H1 (cell line): ENCODE data around the gene GPC6. TPM values are rescaled to one million over a fixed set of nuclear protein-coding genes. Genes with fewer than 3 reads are reported as not detected.

Experiments used
- CTCF ChIA-PET: fragments of 300-600 bp; sonication (Branson Sonifier 250); formaldehyde crosslinking; loops from one replicate; lab custom pipeline; 2021; ENCODE audit not compliant: partially characterized antibody; lab: Charles Lee
- POLR2A ChIA-PET: fragments of 300-600 bp; sonication (Branson Sonifier 250); formaldehyde crosslinking; loops from one replicate; lab custom pipeline; 2021; ENCODE audit warnings: inconsistent platforms; ENCODE audit not compliant: partially characterized antibody; lab: Charles Lee
- DNase-seq, 2 experiments: peaks; one replicate each; pipeline versions ENCODE4 v3.0.0 to v3.0.0-alpha.2; 2010 to 2022; ENCODE audit warnings: low spot score in 2 of 2, low read depth in 1 of 2, mixed read lengths in 1 of 2
- FAIRE-seq: peaks from 2 replicates; lab custom pipeline; 2011; peaks lifted over from hg19 to GRCh38; lab: Jason Lieb, UNC
- H2AFZ ChIP-seq: 2 replicates; pipeline ENCODE4 v1.8.1; 2012; ENCODE audit warnings: low read length, inconsistent platforms
- H2AK5ac ChIP-seq: 2 replicates; pipeline ENCODE4 v1.6.1; 2013; ENCODE audit warnings: low read depth, low read length
- H2BK120ac ChIP-seq: replicated peaks from 2 replicates; pipeline ENCODE3; 2013; ENCODE audit warnings: low read depth, low read length, inconsistent platforms
- H2BK12ac ChIP-seq: 2 replicates; pipeline ENCODE4 v1.6.1; 2013; ENCODE audit warnings: low read depth, low read length
- H2BK15ac ChIP-seq: 2 replicates; pipeline ENCODE4 v1.6.1; 2013; ENCODE audit warnings: low read length
- H2BK20ac ChIP-seq: 2 replicates; pipeline ENCODE4 v1.6.1; 2013; ENCODE audit warnings: low read length
- H2BK5ac ChIP-seq: 2 replicates; pipeline ENCODE4 v1.6.1; 2013; ENCODE audit warnings: low read depth, low read length
- H3K14ac ChIP-seq: 2 replicates; pipeline ENCODE4 v1.6.1; 2013; ENCODE audit warnings: inconsistent platforms; ENCODE audit not compliant: insufficient read length
- H3K18ac ChIP-seq: 2 replicates; pipeline ENCODE4 v1.6.1; 2013; ENCODE audit warnings: low read length; ENCODE audit errors: extremely low read depth
- H3K23ac ChIP-seq: 2 replicates; pipeline ENCODE4 v1.6.1; 2013; ENCODE audit warnings: inconsistent platforms; ENCODE audit not compliant: insufficient read length
- H3K23me2 ChIP-seq: 2 replicates; pipeline ENCODE4 v1.6.1; 2013; ENCODE audit warnings: low read depth, low read length
- H3K27ac ChIP-seq: 2 replicates; pipeline ENCODE4 v1.6.1; 2011; ENCODE audit warnings: low read depth, low read length, inconsistent platforms
- H3K27me3 ChIP-seq, 4 experiments: replicated peaks in 1 of 4; 1 replicate in 1 of 4; 2 replicates in 3 of 4; pipeline versions ENCODE4 v1.6.1 to v1.8.1; 2011 to 2013; ENCODE audit warnings: low read length in 3 of 4, mild to moderate bottlenecking in 3 of 4, inconsistent platforms in 2 of 4, mixed read lengths in 2 of 4, moderate library complexity in 1 of 4; ENCODE audit not compliant: control insufficient read depth in 3 of 4, insufficient read depth in 3 of 4; ENCODE audit errors: extremely low read depth in 1 of 4
- H3K36me3 ChIP-seq, 4 experiments: 2 replicates each; pipeline versions ENCODE4 v1.6.1 to v1.8.1; 2011 to 2013; ENCODE audit warnings: mild to moderate bottlenecking in 4 of 4, low read length in 3 of 4, moderate library complexity in 2 of 4, control low read depth in 1 of 4, inconsistent platforms in 1 of 4; ENCODE audit not compliant: insufficient read depth in 4 of 4, control insufficient read depth in 2 of 4
- H3K4ac ChIP-seq: replicated peaks from 2 replicates; pipeline ENCODE3; 2013; ENCODE audit warnings: low read length, low read depth, mixed read lengths, inconsistent platforms; ENCODE audit not compliant: insufficient read length
- H3K4me1 ChIP-seq, 4 experiments: replicated peaks in 1 of 4; 1 replicate in 1 of 4; 2 replicates in 3 of 4; pipeline versions ENCODE4 v1.6.1 to v1.8.1; 2011 to 2013; ENCODE audit warnings: low read length in 3 of 4, inconsistent platforms in 2 of 4, mixed read lengths in 1 of 4; ENCODE audit not compliant: insufficient read depth in 4 of 4, control insufficient read depth in 3 of 4
- H3K4me2 ChIP-seq, 2 experiments: 2 replicates each; pipeline versions ENCODE4 v1.6.1 to v1.8.1; 2011 to 2013; ENCODE audit warnings: low read depth in 2 of 2, low read length in 2 of 2, control low read depth in 1 of 2, inconsistent platforms in 1 of 2, mild to moderate bottlenecking in 1 of 2; ENCODE audit not compliant: insufficient read depth in 1 of 2
- H3K4me3 ChIP-seq, 4 experiments: fragments of 200-600, 300-600 bp in 1 of 4; sonication (generic), shearing (Covaris generic), sonication (Bioruptor Twin) in 1 of 4; 2 replicates each; pipeline versions ENCODE4 v1.5.1 to v1.8.1; 2011 to 2016; ENCODE audit warnings: low read length in 4 of 4, low read depth in 3 of 4, control low read depth in 2 of 4, inconsistent platforms in 2 of 4, mild to moderate bottlenecking in 2 of 4, mixed read lengths in 1 of 4, moderate library complexity in 1 of 4; ENCODE audit not compliant: insufficient read depth in 2 of 4; ENCODE audit errors: extremely low read depth in 1 of 4
- H3K56ac ChIP-seq: replicated peaks from 2 replicates; pipeline ENCODE3; 2013; ENCODE audit warnings: low read depth, mild to moderate bottlenecking, mixed read lengths, low read length, inconsistent platforms; ENCODE audit not compliant: insufficient read length
- H3K79me1 ChIP-seq: 2 replicates; pipeline ENCODE4 v1.6.1; 2013; ENCODE audit warnings: low read depth, low read length, control low read depth
- H3K79me2 ChIP-seq, 2 experiments: 2 replicates each; pipeline versions ENCODE4 v1.6.1 to v1.8.1; 2012 to 2013; ENCODE audit warnings: low read length in 2 of 2, mild to moderate bottlenecking in 2 of 2, inconsistent platforms in 1 of 2; ENCODE audit not compliant: insufficient read depth in 2 of 2, control insufficient read depth in 1 of 2
- H3K9ac ChIP-seq, 4 experiments: replicated peaks in 1 of 4; 1 replicate in 1 of 4; 2 replicates in 3 of 4; pipeline versions ENCODE4 v1.6.1 to v1.8.1; 2011 to 2013; ENCODE audit warnings: low read depth in 3 of 4, low read length in 3 of 4, control low read depth in 2 of 4, mild to moderate bottlenecking in 2 of 4, moderate library complexity in 2 of 4, inconsistent platforms in 1 of 4; ENCODE audit errors: extremely low read depth in 1 of 4
- H3K9me3 ChIP-seq, 2 experiments: 2 replicates each; pipeline versions ENCODE4 v1.6.1 to v1.8.1; 2012 to 2013; ENCODE audit warnings: mild to moderate bottlenecking in 2 of 2, moderate library complexity in 2 of 2, control low read depth in 1 of 2, inconsistent platforms in 1 of 2, low read depth in 1 of 2, low read length in 1 of 2, mixed read lengths in 1 of 2; ENCODE audit not compliant: insufficient read depth in 2 of 2
- H4K20me1 ChIP-seq, 2 experiments: replicated peaks in 1 of 2; 2 replicates each; pipeline versions ENCODE3 to v1.8.1; 2011 to 2013; ENCODE audit warnings: inconsistent platforms in 2 of 2, low read length in 2 of 2, mild to moderate bottlenecking in 1 of 2; ENCODE audit not compliant: insufficient read depth in 2 of 2, control insufficient read depth in 1 of 2
- H4K5ac ChIP-seq: 2 replicates; pipeline ENCODE4 v1.6.1; 2013; ENCODE audit warnings: low read length, low read depth, mixed read lengths, inconsistent platforms; ENCODE audit not compliant: insufficient read length
- H4K8ac ChIP-seq: 2 replicates; pipeline ENCODE4 v1.8.0; 2013; ENCODE audit warnings: mild to moderate bottlenecking, moderate library complexity, low read length, inconsistent platforms; ENCODE audit not compliant: insufficient read depth; ENCODE audit errors: extremely low read depth
- H4K91ac ChIP-seq: replicated peaks from 2 replicates; pipeline ENCODE3; 2013; ENCODE audit warnings: low read length, mixed read lengths, inconsistent platforms; ENCODE audit not compliant: insufficient read length
- BRCA1 ChIP-seq: IDR thresholded peaks from 2 replicates; pipeline ENCODE4 v1.6.1; 2012; ENCODE audit warnings: low read depth, low read length, improper control_type of control experiment
- CEBPB ChIP-seq: IDR thresholded peaks from 2 replicates; pipeline ENCODE4 v1.6.1; 2012; ENCODE audit warnings: low read depth, low read length
- CHD2 ChIP-seq: IDR thresholded peaks from 2 replicates; pipeline ENCODE4 v1.6.1; 2012; ENCODE audit warnings: low read length, improper control_type of control experiment
- CREB1 ChIP-seq: IDR thresholded peaks from 2 replicates; pipeline ENCODE4 v1.6.1; 2012; ENCODE audit warnings: inconsistent platforms
- GTF2F1 ChIP-seq: IDR thresholded peaks from 2 replicates; pipeline ENCODE4 v1.6.1; 2012; ENCODE audit warnings: low read depth, low read length, improper control_type of control experiment, borderline replicate concordance
- JUND ChIP-seq: IDR thresholded peaks from 2 replicates; pipeline ENCODE4 v1.6.1; 2011; ENCODE audit warnings: mild to moderate bottlenecking, improper control_type of control experiment, low read length
- KDM1A ChIP-seq: fragments of 200-600, 300-600 bp; sonication (generic); IDR thresholded peaks from 2 replicates; pipeline ENCODE4 v1.7.1; 2016; ENCODE audit warnings: mild to moderate bottlenecking, low read length, borderline replicate concordance
- RAD21 ChIP-seq, 2 experiments: IDR thresholded peaks in 1 of 2; conservative IDR thresholded peaks in 1 of 2; 2 replicates each; pipeline ENCODE4 v1.6.1; 2011; ENCODE audit warnings: low read depth in 2 of 2, low read length in 2 of 2, improper control_type of control experiment in 1 of 2, inconsistent platforms in 1 of 2, mild to moderate bottlenecking in 1 of 2, moderate library complexity in 1 of 2
- TBP ChIP-seq: IDR thresholded peaks from 2 replicates; pipeline ENCODE4 v1.6.1; 2011; ENCODE audit warnings: low read depth, low read length, improper control_type of control experiment
- USF2 ChIP-seq: IDR thresholded peaks from 2 replicates; pipeline ENCODE4 v1.6.1; 2011; ENCODE audit warnings: low read length, improper control_type of control experiment
- ZNF274 ChIP-seq: IDR thresholded peaks from 2 replicates; pipeline ENCODE4 v1.7.0; 2012; ENCODE audit warnings: low read length, borderline replicate concordance; ENCODE audit errors: extremely low read depth
- WGBS, 2 experiments: shearing (Covaris generic) in 1 of 2; methylation state at CpG; one replicate each; pipeline versions ENCODE4 v1.1.6 to v1.1.7; 2013 to 2015; ENCODE audit warnings: low lambda C conversion rate in 2 of 2, mixed read lengths in 2 of 2, inconsistent platforms in 1 of 2, low coverage in 1 of 2, missing lambda C conversion rate in 1 of 2; ENCODE audit not compliant: insufficient replicate concordance in 2 of 2, insufficient coverage in 1 of 2, insufficient read length in 1 of 2; ENCODE audit errors: extremely low coverage in 1 of 2, missing lambda C conversion rate in 1 of 2; 5-methylcytosine and 5-hydroxymethylcytosine counted together
- polyA plus RNA-seq, 7 experiments: library from polyadenylated mRNA; depleted of rRNA in 3 of 7; stranded (reverse) in 5 of 7; unstranded in 2 of 7; fragments of >200 nt in 5 of 7; fragments of 200-250 nt in 2 of 7; gene quantifications; 1 replicate in 5 of 7; 2 replicates in 1 of 7; 4 replicates in 1 of 7; pipeline versions ENCODE4 v1.2.1 to v1.2.3, GENCODE V29; 2011 to 2013; ENCODE audit warnings: missing spikeins in 2 of 7, mixed read lengths in 2 of 7
- total RNA-seq: library from RNA; stranded (reverse); fragmentation: NEBNext Ultra II Directional; extraction: Animal tissue kit (Norgen Biotek cat#: 25700); gene quantifications from 2 replicates; pipeline ENCODE4 v1.2.1, GENCODE V29; 2021

The GPC6 gene
- total and polyA plus RNA-seq, 2 of the 8 experiments (the other 6 are each of a cell fraction or from before 2014, with no cell fraction given), result 5.4 to 12.0 TPM

GRCh38 chr13:94173312-94173854 lies 946.8 kb downstream of the GPC6 start:
- H3K27ac ChIP-seq, result no peak overlapping the region
- no peak overlapping the region for H3K9ac ChIP-seq
- H2BK5ac ChIP-seq, result no peak overlapping the region
- no peaks in the 10 kb centered on the region for H4K20me1 ChIP-seq
- no peaks in the 10 kb centered on the region for H3K23me2 ChIP-seq
- no peak overlapping the region for H3K18ac ChIP-seq
- no peak overlapping the region for H2BK15ac ChIP-seq
- no peak overlapping the region for H3K56ac ChIP-seq
- no peak for FAIRE-seq
- H3K4me2 ChIP-seq, result no peak overlapping the region
- H2AK5ac ChIP-seq, result no peak overlapping the region
- no peak for DNase-seq
- no peak overlapping the region for H4K8ac ChIP-seq
- H3K23ac ChIP-seq, result no peak overlapping the region
- POLR2A ChIA-PET, result no interaction called here
- H3K79me2 ChIP-seq, result no peaks in the 10 kb centered on the region
- no peak overlapping the region for H2BK20ac ChIP-seq
- no peaks in the 10 kb centered on the region for H3K79me1 ChIP-seq
- no peak overlapping the region for H2BK120ac ChIP-seq
- CTCF ChIA-PET, result interaction anchor here (0.9 to 1.9 kb wide), 3 partner anchors 9 to 19 kb away, joined by 3 to 7 read pairs (median 5); no protein-coding TSS in a partner anchor
- no peak overlapping the region for H4K91ac ChIP-seq
- H3K36me3 ChIP-seq, result no peaks in the 10 kb centered on the region
- 95% methylated on average over 4 of the region's 4 CpGs; no CpG with 5 or more reads in 1 of the 2 experiments for WGBS, 2 experiments
- H3K14ac ChIP-seq, result no peak overlapping the region
- no peak overlapping the region for H4K5ac ChIP-seq
- H3K4me1 ChIP-seq, result peaks cover 0 to 9% (median 4%) of the 10 kb centered on the region in 4 experiments; a peak in 3 of 7 replicates
- no peak overlapping the region for H2AFZ ChIP-seq
- H3K4ac ChIP-seq, result no peak overlapping the region
- TF ChIP-seq USF2 (no peak), KDM1A (no peak), RAD21 (IDR thresholded peaks at IDR 0.05 in 1 of 2, conservative IDR thresholded peaks at IDR 0.05 in 1 of 2; ENCODE audit: low read depth in 2 of 2, low read length in 2 of 2) (no peak), CREB1 (no peak), ZNF274 (no peak), GTF2F1 (no peak), CEBPB (no peak), JUND (no peak), CHD2 (no peak), TBP (no peak), BRCA1 (no peak)
- H3K4me3 ChIP-seq, result no peak overlapping the region
- no peaks in the 10 kb centered on the region for H3K27me3 ChIP-seq
- no peaks in the 10 kb centered on the region for H3K9me3 ChIP-seq
- H2BK12ac ChIP-seq, result no peak overlapping the region
